ACC112 (cell line): ENCODE measurements around the gene SFXN2.

Experiments
- H2AFZ ChIP-seq: fragments of 200-600 bp; sonication (generic); one replicate; pipeline ENCODE4 v1.6.0; 2017; ENCODE audit warnings: antibody characterized with exemption, low read length; ENCODE audit not compliant: unreplicated experiment
- H3K27ac ChIP-seq: fragments of 200-600 bp; sonication (generic); 2 replicates; pipeline ENCODE4 v1.5.1; 2014; ENCODE audit warnings: low read depth, mild to moderate bottlenecking, antibody characterized with exemption, low read length, moderate library complexity
- H3K27me3 ChIP-seq: fragments of 200-600 bp; sonication (generic); 2 replicates; pipeline ENCODE4 v1.6.1; 2014; ENCODE audit warnings: mild to moderate bottlenecking, antibody characterized with exemption, low read length, moderate library complexity, mixed read lengths; ENCODE audit not compliant: insufficient read depth
- H3K36me3 ChIP-seq: fragments of 200-600 bp; sonication (generic); 2 replicates; pipeline ENCODE4 v1.6.1; 2016; ENCODE audit warnings: mild to moderate bottlenecking, antibody characterized with exemption, low read length, moderate library complexity, mixed read lengths; ENCODE audit not compliant: insufficient read depth
- H3K4me1 ChIP-seq: fragments of 200-600 bp; sonication (generic); one replicate; pipeline ENCODE4 v1.6.1; 2016; ENCODE audit warnings: low read length, mixed read lengths; ENCODE audit not compliant: insufficient read depth, unreplicated experiment, control insufficient read depth
- H3K4me3 ChIP-seq: fragments of 200-600 bp; sonication (generic); 2 replicates; pipeline ENCODE4 v1.5.1; 2014; ENCODE audit warnings: mild to moderate bottlenecking, low read depth, low read length
- H3K79me2 ChIP-seq: fragments of 200-600 bp; sonication (generic); one replicate; pipeline ENCODE4 v1.6.0; 2016; ENCODE audit warnings: low read length; ENCODE audit not compliant: control insufficient read depth, unreplicated experiment, insufficient read depth

SFXN2 gene

DNA sequence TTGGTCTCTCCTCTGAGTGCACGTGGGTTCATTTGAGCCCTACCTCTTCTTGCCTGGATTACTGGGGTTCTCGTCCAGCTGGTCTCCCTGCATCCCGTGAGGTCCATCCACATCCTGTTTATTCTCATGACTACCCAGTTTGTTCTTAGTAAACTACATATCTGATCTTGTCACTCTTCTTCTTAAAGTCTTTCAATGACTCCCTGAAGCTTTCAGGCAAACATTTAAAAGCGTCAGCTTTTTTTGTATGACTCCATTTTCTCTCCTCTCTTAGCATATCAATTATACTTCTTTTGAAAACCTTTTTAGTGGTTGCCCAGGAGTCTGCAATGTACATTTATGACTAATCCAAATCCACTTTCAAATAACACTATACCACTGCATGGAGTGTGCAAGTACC is 7.5 kb downstream of the SFXN2 start:
- Histone ChIP-seq H3K27me3 (no peaks in the 10 kb centered on the region), H3K4me1 (peaks cover 10% of the 10 kb centered on the region), H3K4me3 (no peak overlapping the region), H3K27ac (no peak overlapping the region), H3K36me3 (no peaks in the 10 kb centered on the region), H3K79me2 (no peaks in the 10 kb centered on the region), H2AFZ (no peak overlapping the region)

DNA sequence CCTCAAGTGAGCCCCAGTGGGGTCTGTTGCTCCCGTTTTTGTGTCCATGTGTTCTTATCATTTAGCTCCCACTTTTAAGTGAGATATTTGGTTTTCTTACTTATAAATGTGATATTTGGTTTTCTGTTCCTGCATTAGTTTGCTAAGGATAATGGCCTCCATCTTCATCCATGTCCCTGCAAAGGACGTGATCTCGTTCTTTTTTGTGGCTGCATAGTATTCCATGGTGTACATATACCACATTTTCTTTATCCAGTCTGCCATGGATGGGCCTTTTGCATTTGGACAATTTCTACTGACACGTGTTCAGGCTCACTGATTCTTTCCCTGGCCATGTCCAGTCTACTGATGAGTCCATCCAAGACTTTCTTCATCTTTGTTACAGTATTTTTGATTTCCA is 9.6 kb downstream of the SFXN2 start:
- no peak overlapping the region for H3K4me3 ChIP-seq
- no peak overlapping the region for H2AFZ ChIP-seq
- H3K36me3 ChIP-seq: no peaks in the 10 kb centered on the region
- H3K27ac ChIP-seq: no peak overlapping the region
- no peaks in the 10 kb centered on the region for H3K79me2 ChIP-seq
- H3K27me3 ChIP-seq: no peaks in the 10 kb centered on the region
- peaks cover 10% of the 10 kb centered on the region for H3K4me1 ChIP-seq

DNA sequence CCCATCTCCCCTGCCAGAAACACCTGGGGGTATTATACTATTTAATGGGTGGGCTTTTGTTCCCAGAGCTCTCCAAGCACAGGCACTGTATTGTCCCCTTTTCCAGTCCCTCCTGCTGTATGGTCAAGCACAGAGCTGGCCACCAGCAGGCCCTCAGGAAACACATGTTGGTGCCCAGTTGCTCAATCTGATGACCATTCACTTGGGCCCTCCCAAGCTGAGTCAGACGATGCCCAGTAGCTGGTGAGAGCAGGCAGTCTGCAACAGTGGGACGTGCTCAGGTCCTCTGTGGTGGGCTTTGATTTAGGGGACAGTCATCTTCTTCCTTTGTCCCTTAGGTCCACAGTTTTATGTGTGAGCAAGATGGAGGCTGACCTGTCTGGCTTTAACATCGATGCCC is 11.8 kb downstream of the SFXN2 start:
- Histone ChIP-seq H3K36me3 (no peaks in the 10 kb centered on the region), H3K4me1 (peaks cover 10% of the 10 kb centered on the region), H3K4me3 (no peak overlapping the region), H3K79me2 (no peaks in the 10 kb centered on the region), H3K27me3 (no peaks in the 10 kb centered on the region), H3K27ac (no peak overlapping the region), H2AFZ (no peak overlapping the region)

DNA sequence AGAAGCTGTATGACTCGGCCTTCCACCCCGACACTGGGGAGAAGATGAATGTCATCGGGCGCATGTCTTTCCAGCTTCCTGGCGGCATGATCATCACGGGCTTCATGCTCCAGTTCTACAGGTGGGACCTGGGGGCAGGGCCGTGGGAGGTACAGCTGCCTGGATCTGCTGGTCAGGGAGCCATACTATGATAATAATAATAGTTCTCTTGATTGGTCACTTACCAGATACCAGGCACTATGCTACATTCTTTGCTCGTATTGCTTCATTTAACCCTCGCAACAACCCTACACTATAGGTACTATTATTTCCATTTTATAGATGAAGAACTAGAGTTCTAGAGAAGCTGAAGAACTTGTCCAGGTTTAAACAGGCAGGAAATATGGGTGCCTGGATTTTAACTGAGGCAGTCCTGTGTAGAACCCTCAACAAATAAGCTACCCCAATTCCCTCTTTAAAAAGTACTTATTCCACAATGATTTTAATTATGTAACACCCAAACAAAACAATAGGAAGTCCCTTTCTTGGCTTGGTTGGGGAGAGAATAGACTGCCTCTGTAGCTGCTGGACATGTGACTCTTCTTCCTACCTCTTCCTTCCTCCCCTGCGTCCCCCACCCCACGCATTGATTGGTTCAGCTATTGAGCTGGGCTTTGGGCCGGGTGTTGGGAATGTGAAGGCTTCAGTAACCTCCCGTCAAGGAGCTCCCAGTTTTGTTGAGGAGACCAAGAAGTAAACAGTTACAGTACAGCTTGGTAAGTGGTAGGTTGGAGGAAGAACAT is 12.8 kb downstream of the SFXN2 start:
- Histone ChIP-seq H3K4me1 (peaks cover 10% of the 10 kb centered on the region), H3K36me3 (no peaks in the 10 kb centered on the region), H3K79me2 (no peaks in the 10 kb centered on the region), H2AFZ (no peak overlapping the region), H3K4me3 (no peak overlapping the region), H3K27me3 (no peaks in the 10 kb centered on the region), H3K27ac (no peak overlapping the region)

DNA sequence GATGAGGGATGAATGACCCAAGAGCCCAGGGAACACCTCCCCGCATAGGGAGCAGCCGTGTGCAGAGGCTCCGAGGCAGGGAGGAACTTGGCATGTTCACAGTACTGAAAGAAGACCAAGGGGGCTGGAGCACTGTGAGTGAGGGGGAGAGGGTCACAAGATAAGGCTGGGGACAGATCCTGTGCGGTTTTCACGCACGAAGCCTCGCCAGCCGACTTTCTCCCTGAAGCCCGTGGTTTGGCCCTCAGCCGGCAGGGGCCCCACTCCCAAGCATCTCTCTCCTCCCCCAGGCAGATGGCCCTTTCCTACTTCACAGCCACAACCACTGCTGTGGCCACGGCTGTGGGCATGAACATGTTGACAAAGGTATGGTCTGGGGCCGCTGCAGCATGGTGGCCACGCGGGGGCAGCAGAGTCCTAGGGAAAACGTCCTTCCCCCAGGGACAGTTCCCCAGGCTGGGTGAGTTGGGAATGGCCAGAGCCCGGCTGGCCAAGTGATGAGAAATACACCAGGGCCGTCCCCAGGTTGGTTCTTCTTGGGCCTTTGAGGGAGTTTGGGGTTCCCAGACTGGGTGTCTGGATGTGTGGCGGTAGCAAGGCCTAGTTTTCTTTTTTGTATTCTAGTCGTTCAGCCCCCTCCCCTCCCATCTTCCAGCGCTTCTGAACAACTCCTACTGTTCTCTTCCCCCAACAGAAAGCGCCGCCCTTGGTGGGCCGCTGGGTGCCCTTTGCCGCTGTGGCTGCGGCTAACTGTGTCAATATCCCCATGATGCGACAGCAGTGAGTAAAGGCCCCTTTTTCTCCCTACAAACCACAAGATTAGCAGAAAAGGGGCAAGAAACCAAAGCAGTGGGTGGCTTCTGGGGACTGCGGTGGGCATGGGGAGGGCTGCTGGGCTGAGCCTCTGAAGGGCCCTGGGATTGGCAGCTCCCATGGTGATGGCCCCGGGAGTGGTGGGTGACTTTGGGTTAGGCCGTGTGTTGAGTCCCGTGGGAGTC is 14.9 kb downstream of the SFXN2 start:
- Histone ChIP-seq H3K36me3 (no peaks in the 10 kb centered on the region), H3K4me1 (peaks cover 10% of the 10 kb centered on the region), H3K79me2 (no peaks in the 10 kb centered on the region), H3K27me3 (no peaks in the 10 kb centered on the region), H2AFZ (no peak overlapping the region), H3K27ac (no peak overlapping the region), H3K4me3 (no peak overlapping the region)

DNA sequence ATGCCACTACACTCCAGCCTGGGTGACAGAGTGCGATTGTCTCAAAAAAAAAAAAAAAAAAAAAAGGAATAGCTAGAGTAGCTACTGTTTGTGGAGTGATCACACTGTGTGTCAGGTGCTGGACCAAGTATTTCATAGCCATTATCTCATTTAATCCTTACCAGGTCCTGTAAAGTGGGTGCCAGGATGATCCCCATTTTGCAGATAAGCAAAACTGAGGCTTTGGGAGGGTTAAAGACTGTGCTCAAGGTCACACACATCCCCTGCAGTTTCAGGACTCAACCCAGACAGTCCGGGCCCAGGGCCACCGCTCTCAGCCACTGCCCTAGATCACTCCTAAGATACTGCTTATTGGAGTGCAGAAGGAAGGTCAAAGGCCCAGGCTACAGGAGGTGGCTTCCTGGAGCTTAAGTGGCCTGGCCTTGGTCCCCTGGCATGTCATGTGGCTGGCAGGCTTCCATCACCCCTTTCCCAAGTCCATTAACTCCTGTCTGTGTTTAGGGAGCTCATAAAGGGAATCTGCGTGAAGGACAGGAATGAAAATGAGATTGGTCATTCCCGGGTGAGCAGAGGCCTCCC is 16.9 kb downstream of the SFXN2 start:
- Histone ChIP-seq H3K36me3 (no peaks in the 10 kb centered on the region), H2AFZ (no peak overlapping the region), H3K27me3 (no peaks in the 10 kb centered on the region), H3K27ac (no peak overlapping the region), H3K79me2 (no peaks in the 10 kb centered on the region), H3K4me3 (no peak overlapping the region), H3K4me1 (peaks cover 6% of the 10 kb centered on the region)

DNA sequence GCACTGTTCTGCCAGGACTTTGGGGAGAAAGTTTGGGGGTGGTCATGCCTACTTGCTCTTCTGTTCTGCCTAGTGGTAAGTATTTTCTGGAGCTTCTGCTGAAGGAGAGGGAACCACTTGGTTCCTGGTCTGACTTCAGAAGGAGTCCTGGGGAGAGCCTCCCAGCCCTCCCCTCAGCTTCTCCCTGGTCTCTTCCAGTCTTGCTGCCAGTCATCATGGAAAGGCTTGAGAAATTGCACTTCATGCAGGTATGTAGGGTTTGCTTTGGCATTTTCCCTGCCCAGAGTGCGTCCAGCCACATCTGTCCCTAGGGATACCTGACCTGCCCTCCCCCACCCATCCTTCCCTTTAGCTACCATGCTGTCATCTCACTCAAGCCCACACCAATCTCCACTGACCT is 18.2 kb downstream of the SFXN2 start:
- Histone ChIP-seq H3K36me3 (no peaks in the 10 kb centered on the region), H3K27me3 (no peaks in the 10 kb centered on the region), H2AFZ (no peak overlapping the region), H3K27ac (no peak overlapping the region), H3K79me2 (no peaks in the 10 kb centered on the region), H3K4me3 (no peak overlapping the region), H3K4me1 (no peaks in the 10 kb centered on the region)

DNA sequence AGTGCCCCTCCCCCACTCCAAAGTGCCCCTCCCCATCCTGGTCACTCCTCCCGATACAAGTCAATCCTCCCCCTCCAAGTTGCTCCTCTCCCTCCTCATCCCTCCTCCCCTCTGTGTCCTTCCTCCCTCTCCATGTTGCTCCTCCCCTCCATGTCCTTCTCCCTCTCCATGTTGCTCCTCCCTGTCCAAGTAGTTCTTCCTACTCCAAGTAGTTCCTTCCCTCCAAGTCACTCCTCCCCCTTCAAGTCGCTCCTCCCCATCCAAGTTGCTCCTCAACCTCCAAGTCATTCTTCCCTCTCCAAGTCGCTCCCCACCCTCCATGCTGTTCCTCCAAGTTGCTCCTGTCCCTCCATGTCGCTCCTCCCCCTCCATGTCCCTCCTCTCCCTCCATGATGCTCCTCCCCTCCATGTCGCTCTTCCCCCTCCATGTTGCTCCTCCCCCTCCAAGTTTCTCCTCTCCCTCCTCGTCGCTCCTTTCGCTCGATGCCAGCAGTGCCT is 20.7 kb downstream of the SFXN2 start:
- H3K27me3 ChIP-seq: no peaks in the 10 kb centered on the region
- no peak overlapping the region for H2AFZ ChIP-seq
- no peaks in the 10 kb centered on the region for H3K36me3 ChIP-seq
- no peak overlapping the region for H3K4me3 ChIP-seq
- H3K4me1 ChIP-seq: no peaks in the 10 kb centered on the region
- H3K27ac ChIP-seq: no peak overlapping the region
- H3K79me2 ChIP-seq: no peaks in the 10 kb centered on the region

DNA sequence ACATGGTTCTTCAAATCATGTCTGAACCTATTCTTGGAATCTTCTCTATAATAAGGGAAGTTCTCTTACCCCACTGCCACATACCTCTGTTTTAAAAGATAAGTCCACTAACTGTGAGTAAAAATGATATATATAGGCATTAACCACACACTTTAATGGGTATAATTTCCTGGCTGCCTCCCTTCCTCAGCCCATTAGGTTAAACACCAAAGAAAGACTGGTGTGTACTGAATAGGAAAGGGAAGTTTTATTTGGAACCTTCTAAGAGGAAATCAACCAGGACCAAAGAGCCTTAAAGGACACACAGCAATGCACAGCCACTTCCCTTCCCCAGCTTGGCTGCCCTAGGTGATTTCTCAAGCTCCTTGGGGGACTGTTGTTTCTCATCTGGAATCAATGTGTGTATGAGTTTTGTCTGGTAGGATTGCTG is 24.3 kb downstream of the SFXN2 start:
- Histone ChIP-seq H2AFZ (no peak overlapping the region), H3K27ac (no peak overlapping the region), H3K4me1 (no peaks in the 10 kb centered on the region), H3K79me2 (no peaks in the 10 kb centered on the region), H3K27me3 (no peaks in the 10 kb centered on the region), H3K36me3 (no peaks in the 10 kb centered on the region), H3K4me3 (no peak overlapping the region)

DNA sequence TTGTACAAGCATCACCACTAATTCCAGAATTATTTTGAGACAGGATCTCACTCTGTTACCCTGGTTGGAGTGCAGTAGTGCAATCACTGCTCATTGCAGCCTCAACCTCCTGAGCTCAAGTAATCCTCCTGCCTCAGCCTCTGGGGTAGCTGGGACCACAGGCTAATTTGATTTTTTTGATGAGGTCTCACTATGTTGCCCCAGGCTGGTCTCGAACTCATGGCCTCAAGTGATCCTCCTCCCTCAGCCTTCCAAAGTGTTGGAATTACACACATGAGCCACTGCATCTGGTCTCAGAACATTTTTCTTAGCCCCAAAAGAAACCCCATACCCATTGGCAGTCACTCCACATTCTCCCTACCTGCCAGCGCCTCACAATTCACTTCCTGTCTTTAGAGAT is 25.8 kb downstream of the SFXN2 start:
- Histone ChIP-seq H2AFZ (no peak overlapping the region), H3K27me3 (no peaks in the 10 kb centered on the region), H3K36me3 (no peaks in the 10 kb centered on the region), H3K4me1 (peaks cover 2% of the 10 kb centered on the region), H3K4me3 (no peak overlapping the region), H3K27ac (no peak overlapping the region), H3K79me2 (peaks cover 14% of the 10 kb centered on the region)
